CD14-positive monocyte (primary cell): ENCODE measurements around the gene GTPBP6. TPM values are rescaled to one million over a fixed set of nuclear protein-coding genes. Genes with fewer than 3 reads are reported as not detected.
A peak's percentile ranks its signal among the peaks of the same experiment; 100 is the strongest.

Experiments
- DNase-seq, 3 donors: peaks; one replicate each; pipeline ENCODE4 v3.0.0-alpha.2; 2011 to 2022
- H2AFZ ChIP-seq: 2 replicates; pipeline ENCODE4 v1.6.0; 2012; ENCODE audit warnings: mild to moderate bottlenecking, low read depth, low read length, inconsistent platforms; ENCODE audit not compliant: insufficient read depth, poor library complexity, severe bottlenecking
- H3K27ac ChIP-seq, 2 donors: 1 replicate in 1 of 2; 2 replicates in 1 of 2; pipeline ENCODE4 v1.5.1; 2012 to 2013; ENCODE audit warnings: low read length in 2 of 2, control low read depth in 1 of 2, inconsistent platforms in 1 of 2, low read depth in 1 of 2, mild to moderate bottlenecking in 1 of 2
- H3K27me3 ChIP-seq, 2 donors: one replicate each; pipeline versions ENCODE4 v1.6.0 to v1.6.1; 2011 to 2013; ENCODE audit warnings: low read length in 2 of 2; ENCODE audit not compliant: control insufficient read depth in 2 of 2, insufficient read depth in 2 of 2
- H3K36me3 ChIP-seq, 2 donors: replicated peaks in 1 of 2; 1 replicate in 1 of 2; 2 replicates in 1 of 2; pipeline versions ENCODE4 v1.5.1 to v1.6.1; 2012 to 2013; ENCODE audit warnings: low read length in 2 of 2, control low read depth in 1 of 2, inconsistent platforms in 1 of 2, mild to moderate bottlenecking in 1 of 2; ENCODE audit not compliant: insufficient read depth in 2 of 2, control insufficient read depth in 1 of 2
- H3K4me1 ChIP-seq, 2 donors: 1 replicate in 1 of 2; 2 replicates in 1 of 2; pipeline versions ENCODE4 v1.5.1 to v1.6.1; 2012 to 2013; ENCODE audit warnings: low read length in 2 of 2, control low read depth in 1 of 2, inconsistent platforms in 1 of 2, mild to moderate bottlenecking in 1 of 2, moderate library complexity in 1 of 2; ENCODE audit not compliant: insufficient read depth in 2 of 2, control insufficient read depth in 1 of 2
- H3K4me2 ChIP-seq: replicated peaks from 2 replicates; pipeline ENCODE3; 2012; ENCODE audit warnings: low read length, moderate library complexity, mild to moderate bottlenecking; ENCODE audit not compliant: poor library complexity, severe bottlenecking; ENCODE audit errors: extremely low read depth
- H3K4me3 ChIP-seq, 3 experiments: fragments of 200-600 bp in 1 of 3; sonication (generic) in 1 of 3; replicated peaks in 1 of 3; 1 replicate in 2 of 3; 2 replicates in 1 of 3; pipeline ENCODE4 v1.5.1; 2011 to 2013; ENCODE audit warnings: low read length in 3 of 3, mild to moderate bottlenecking in 3 of 3, control low read depth in 2 of 3, low read depth in 2 of 3, inconsistent platforms in 1 of 3, moderate library complexity in 1 of 3
- H3K79me2 ChIP-seq: 2 replicates; pipeline ENCODE4 v1.6.0; 2012; ENCODE audit warnings: mild to moderate bottlenecking, control low read depth, inconsistent platforms, low read length, moderate library complexity; ENCODE audit not compliant: insufficient read depth
- H3K9ac ChIP-seq: 2 replicates; pipeline ENCODE4 v1.6.0; 2017; ENCODE audit warnings: low read length, mild to moderate bottlenecking; ENCODE audit not compliant: insufficient read depth, poor library complexity, severe bottlenecking
- H3K9me3 ChIP-seq, 2 donors: replicated peaks in 1 of 2; 1 replicate in 1 of 2; 2 replicates in 1 of 2; pipeline versions ENCODE4 v1.5.1 to v1.6.1; 2012 to 2013; ENCODE audit warnings: low read length in 2 of 2, control low read depth in 1 of 2; ENCODE audit not compliant: control insufficient read depth in 1 of 2, insufficient read depth in 1 of 2
- H4K20me1 ChIP-seq: 2 replicates; pipeline ENCODE4 v1.6.0; 2012; ENCODE audit warnings: mild to moderate bottlenecking, low read length, control low read depth, moderate library complexity; ENCODE audit not compliant: insufficient read depth
- H3K27ac Mint-ChIP-seq, 7 donors: one replicate each; pipeline ENCODE4 v1.8.0; 2020; ENCODE audit warnings: mild to moderate bottlenecking in 7 of 7, mixed read lengths in 7 of 7, moderate library complexity in 6 of 7, inconsistent platforms in 2 of 7
- H3K27me3 Mint-ChIP-seq, 3 donors: one replicate each; pipeline ENCODE4 v1.8.0; 2021 to 2022; ENCODE audit warnings: low read depth in 3 of 3, mild to moderate bottlenecking in 3 of 3, mixed read lengths in 3 of 3, moderate library complexity in 3 of 3, inconsistent platforms in 1 of 3
- H3K36me3 Mint-ChIP-seq, 2 donors: one replicate each; pipeline ENCODE4 v1.8.0; 2020; ENCODE audit warnings: mixed read lengths in 2 of 2, inconsistent platforms in 1 of 2, mild to moderate bottlenecking in 1 of 2
- H3K4me1 Mint-ChIP-seq: one replicate; pipeline ENCODE4 v1.8.0; 2020; ENCODE audit warnings: mild to moderate bottlenecking, mixed read lengths
- H3K4me3 Mint-ChIP-seq, 2 donors: one replicate each; pipeline ENCODE4 v1.8.0; 2020; ENCODE audit warnings: mild to moderate bottlenecking in 2 of 2, mixed read lengths in 2 of 2, moderate library complexity in 1 of 2
- H3K9me3 Mint-ChIP-seq, 7 donors: one replicate each; pipeline ENCODE4 v1.8.0; 2020 to 2022; ENCODE audit warnings: mixed read lengths in 7 of 7, mild to moderate bottlenecking in 6 of 7, moderate library complexity in 6 of 7, inconsistent platforms in 2 of 7
- CTCF ChIP-seq: fragments of 200-600 bp; IDR thresholded peaks from one replicate; pipeline ENCODE4 v1.8.0; 2022; ENCODE audit warnings: antibody characterized with exemption, mild to moderate bottlenecking
- WGBS: methylation state at CpG from one replicate; pipeline ENCODE4 v1.1.5; 2013; ENCODE audit warnings: missing lambda C conversion rate; ENCODE audit not compliant: insufficient coverage; 5-methylcytosine and 5-hydroxymethylcytosine counted together
- intact Hi-C, 2 donors: fragments of 100-400 bp; cut with micrococcal nuclease; formaldehyde crosslinking; loops; one replicate each; pipeline versions ENCODE4 v1.15.0 to v1.15.1; 2023
- polyA plus RNA-seq, 3 donors: library from polyadenylated mRNA; depleted of rRNA in 1 of 3; unstranded in 2 of 3; stranded (reverse) in 1 of 3; fragments of 300-500 nt in 2 of 3; fragments of >200 nt in 1 of 3; fragmentation: Illumina TruSeq in 2 of 3; gene quantifications; 1 replicate in 2 of 3; 2 replicates in 1 of 3; pipeline ENCODE4 v1.2.3, GENCODE V29; 2012 to 2021

Gene GTPBP6
- polyA plus RNA-seq, 3 donors = 17.2 to 39.3 (median 27.0) TPM

- no peak overlapping the region for H2AFZ ChIP-seq
- no peaks in the 10 kb centered on the region for H3K27me3 ChIP-seq
- peaks cover 22 to 53% of the 10 kb centered on the region in 2 donors for H3K9me3 ChIP-seq
- no peaks in the 10 kb centered on the region for H4K20me1 ChIP-seq
- no peaks in the 10 kb centered on the region for H3K4me1 ChIP-seq
- TF ChIP-seq CTCF = no peak
- WGBS = 93% methylated on average over 21 of the region's 35 CpGs
- no peak overlapping the region for H3K27ac ChIP-seq
- intact Hi-C loops = no loop called here
- H3K27ac Mint-ChIP-seq = peak overlapping the region in 1 of 7 donors; percentile 27
- peaks cover 10 to 44% (median 30%) of the 10 kb centered on the region in 7 donors for H3K9me3 Mint-ChIP-seq
- H3K4me3 Mint-ChIP-seq = no peak overlapping the region
- H3K4me2 ChIP-seq = no peak overlapping the region
- H3K36me3 Mint-ChIP-seq = peaks cover 29 to 45% of the 10 kb centered on the region in 2 donors
- H3K4me3 ChIP-seq = no peak overlapping the region
- H3K36me3 ChIP-seq = peaks cover 1 to 19% of the 10 kb centered on the region in 2 donors
- peaks cover 9% of the 10 kb centered on the region for H3K4me1 Mint-ChIP-seq
- H3K27me3 Mint-ChIP-seq = peaks cover 0 to 2% (median 0%) of the 10 kb centered on the region in 3 donors
- no peaks in the 10 kb centered on the region for H3K79me2 ChIP-seq
- DNase-seq = no peak
- no peak overlapping the region for H3K9ac ChIP-seq
Observed at GRCh38 chrX:355329-356050, 36.9 kb upstream of the GTPBP6 start.

GRCh38 chrX:353566-354535, 35.3 kb upstream of the GTPBP6 start:
- H3K4me3 ChIP-seq = no peak overlapping the region
- DNase-seq = no peak
- H3K9me3 ChIP-seq = peaks cover 6 to 58% of the 10 kb centered on the region in 2 donors
- H3K36me3 Mint-ChIP-seq = peaks cover 26 to 40% of the 10 kb centered on the region in 2 donors
- no peaks in the 10 kb centered on the region for H3K4me1 ChIP-seq
- no peaks in the 10 kb centered on the region for H3K27me3 ChIP-seq
- no peaks in the 10 kb centered on the region for H3K79me2 ChIP-seq
- H3K27ac ChIP-seq = no peak overlapping the region
- no peak overlapping the region for H2AFZ ChIP-seq
- peaks cover 9% of the 10 kb centered on the region for H3K4me1 Mint-ChIP-seq
- H4K20me1 ChIP-seq = no peaks in the 10 kb centered on the region
- H3K27me3 Mint-ChIP-seq = peaks cover 0 to 2% (median 0%) of the 10 kb centered on the region in 3 donors
- no peak overlapping the region for H3K9ac ChIP-seq
- WGBS = 88% methylated on average over 32 of the region's 39 CpGs
- TF ChIP-seq CTCF = no peak
- peaks cover 7 to 49% (median 23%) of the 10 kb centered on the region in 7 donors for H3K9me3 Mint-ChIP-seq
- no peak overlapping the region for H3K4me2 ChIP-seq
- no peak overlapping the region for H3K27ac Mint-ChIP-seq
- peaks cover 0 to 4% of the 10 kb centered on the region in 2 donors for H3K36me3 ChIP-seq
- intact Hi-C loops = no loop called here
- no peak overlapping the region for H3K4me3 Mint-ChIP-seq
